Glomerular visceral epithelial cell (primary cell): Measurements from ENCODE around the gene FAM117B.

Experiments
- DNase-seq: peaks from one replicate; pipeline ENCODE4 v3.0.0-alpha.2; 2016; ENCODE audit errors: extremely low spot score

Gene FAM117B

DNA sequence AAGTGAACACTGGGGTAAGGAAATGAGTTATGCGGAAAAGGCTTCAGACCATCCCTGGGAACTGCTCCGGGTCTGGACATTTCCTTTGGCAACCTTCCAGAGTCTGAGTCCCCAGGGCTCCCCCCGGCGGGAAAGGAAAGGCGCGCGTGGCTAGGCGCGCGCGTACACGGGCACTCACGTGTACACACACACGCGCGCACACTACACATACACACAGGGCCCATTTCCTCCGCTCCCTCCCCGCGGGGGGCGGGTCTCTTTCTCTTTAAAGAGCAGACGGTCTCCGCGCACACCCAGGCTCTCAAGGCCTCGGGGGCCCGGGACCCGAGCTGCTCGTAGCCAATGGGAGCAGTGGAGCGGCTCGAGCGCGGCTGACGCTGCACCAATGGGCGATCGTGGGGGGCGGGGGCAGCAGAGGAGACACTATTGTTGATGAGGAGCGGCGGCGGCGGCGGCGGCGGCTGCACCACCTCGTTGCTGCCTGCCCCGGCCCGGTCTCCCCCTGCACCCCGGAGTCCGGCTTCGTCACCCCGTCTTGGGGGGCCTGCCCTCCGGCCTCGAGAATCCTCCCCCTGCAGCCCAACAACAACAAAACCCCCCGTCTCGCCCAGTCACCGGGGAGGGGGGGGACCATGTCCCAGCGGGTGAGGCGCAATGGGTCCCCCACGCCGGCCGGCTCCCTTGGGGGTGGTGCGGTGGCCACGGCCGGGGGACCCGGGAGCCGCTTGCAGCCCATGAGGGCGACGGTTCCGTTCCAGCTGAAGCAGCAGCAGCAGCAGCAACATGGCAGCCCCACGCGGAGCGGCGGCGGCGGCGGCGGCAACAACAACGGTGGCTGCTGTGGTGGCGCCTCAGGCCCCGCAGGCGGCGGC is at the start of gene FAM117B:
Gene FAM117B, plus strand, starts transcription at position 414 of the 872 bp plus-strand sequence. Its CDS starts 219 bp downstream, at position 633.
- DNase-seq, result peak; percentile 99

- DNase-seq, result peak; percentile 77
Measured at GRCh38 chr2:202588647-202589581, 45.9 kb upstream of the FAM117B start.

GRCh38 chr2:202589582-202589949 is 45.2 kb upstream of the FAM117B start:
- DNase-seq, result no peak

DNA sequence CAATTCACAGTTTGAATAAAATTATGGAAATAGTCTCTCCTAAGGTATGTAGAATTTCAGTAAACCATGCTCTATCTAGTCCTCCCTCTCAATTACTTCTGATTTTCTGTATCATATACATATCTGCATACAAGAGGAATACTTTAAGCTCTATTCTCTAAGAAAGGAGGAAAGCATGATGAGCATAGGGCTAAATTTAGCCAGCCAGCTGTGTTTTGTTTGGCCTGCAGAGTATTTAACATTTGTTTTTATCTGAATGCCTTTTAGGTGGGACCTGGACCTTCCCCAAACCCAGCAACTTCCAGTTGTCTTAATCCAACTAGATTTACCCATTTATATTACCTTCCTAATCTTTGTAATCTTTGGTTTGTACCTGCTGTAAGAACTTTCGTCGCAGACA is 42.2 kb upstream of the FAM117B start:
- DNase-seq, result no peak

DNA sequence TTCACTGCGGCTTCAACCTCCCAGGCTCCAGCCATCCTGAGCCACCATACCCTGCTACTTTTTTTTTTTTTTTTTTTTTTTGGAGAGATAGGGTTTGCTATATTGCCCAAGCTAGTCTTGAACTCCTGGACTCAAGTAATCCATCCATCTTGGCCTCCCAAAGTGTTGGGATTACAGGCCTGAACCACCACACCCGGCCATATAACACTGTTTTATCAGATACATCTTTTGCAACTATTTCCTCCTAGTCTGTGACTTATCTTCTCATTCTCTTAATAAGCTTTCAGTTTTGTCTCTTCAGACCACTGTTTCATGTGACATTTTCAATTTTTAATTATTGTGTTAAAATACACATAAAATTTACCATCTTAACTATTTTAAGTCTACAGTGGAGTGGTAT is 35.7 kb upstream of the FAM117B start:
- no peak for DNase-seq

- DNase-seq, result no peak
Measured at GRCh38 chr2:202599911-202600310, 34.9 kb upstream of the FAM117B start.

- no peak for DNase-seq
Measured at GRCh38 chr2:202604699-202605098, 30.1 kb upstream of the FAM117B start.

DNA sequence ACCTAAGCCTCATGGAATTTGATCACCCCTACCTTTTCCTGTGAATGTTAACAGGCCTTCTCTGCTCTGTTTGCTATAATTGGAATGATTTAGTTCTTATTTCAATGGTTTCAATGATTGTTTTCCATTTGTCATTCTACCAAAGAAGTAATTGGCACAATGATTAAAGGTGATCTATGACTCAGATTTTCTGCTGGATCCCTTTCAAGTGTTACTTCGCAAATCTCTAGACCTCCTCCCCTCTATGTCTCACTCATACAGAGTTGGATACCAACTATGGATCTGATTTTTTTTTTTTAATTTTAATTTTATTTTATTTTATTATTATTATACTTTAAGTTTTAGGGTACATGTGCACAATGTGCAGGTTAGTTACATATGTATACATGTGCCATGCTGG is 29.6 kb upstream of the FAM117B start:
- DNase-seq, result no peak

- DNase-seq, result no peak
Measured at GRCh38 chr2:202608142-202608852, 26.5 kb upstream of the FAM117B start.

GRCh38 chr2:202609381-202610145 is 25.2 kb upstream of the FAM117B start:
- DNase-seq, result no peak

- no peak for DNase-seq
Measured at GRCh38 chr2:202610380-202610779, 24.4 kb upstream of the FAM117B start.

GRCh38 chr2:202612145-202612544 is 22.6 kb upstream of the FAM117B start:
- no peak for DNase-seq

- no peak for DNase-seq
Measured at GRCh38 chr2:202613479-202613878, 21.3 kb upstream of the FAM117B start.

DNA sequence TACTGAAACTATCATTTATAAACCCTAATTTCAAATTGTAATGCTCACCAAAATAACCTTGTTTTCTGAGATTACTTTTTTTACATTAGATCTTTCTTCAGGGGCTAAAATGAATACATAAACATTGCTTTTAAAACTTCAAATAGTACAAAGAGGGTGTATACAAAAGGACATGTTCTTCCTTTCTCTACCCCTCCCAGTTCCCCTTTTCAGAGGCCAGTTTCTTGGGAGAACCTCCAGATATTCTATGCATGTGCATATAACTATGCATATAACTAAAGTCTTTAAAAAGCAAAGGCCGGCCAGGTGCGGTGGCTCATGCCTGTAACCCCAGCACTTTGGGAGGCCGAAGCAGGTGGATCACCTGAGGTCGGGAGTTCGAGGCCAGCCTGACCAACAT is 10.6 kb upstream of the FAM117B start:
- no peak for DNase-seq

GRCh38 chr2:202627042-202627441 is 7.7 kb upstream of the FAM117B start:
- no peak for DNase-seq

GRCh38 chr2:202628646-202629198 is 6.0 kb upstream of the FAM117B start:
- DNase-seq, result no peak

- DNase-seq, result no peak
Measured at GRCh38 chr2:202632682-202633290, 2.0 kb upstream of the FAM117B start.

DNA sequence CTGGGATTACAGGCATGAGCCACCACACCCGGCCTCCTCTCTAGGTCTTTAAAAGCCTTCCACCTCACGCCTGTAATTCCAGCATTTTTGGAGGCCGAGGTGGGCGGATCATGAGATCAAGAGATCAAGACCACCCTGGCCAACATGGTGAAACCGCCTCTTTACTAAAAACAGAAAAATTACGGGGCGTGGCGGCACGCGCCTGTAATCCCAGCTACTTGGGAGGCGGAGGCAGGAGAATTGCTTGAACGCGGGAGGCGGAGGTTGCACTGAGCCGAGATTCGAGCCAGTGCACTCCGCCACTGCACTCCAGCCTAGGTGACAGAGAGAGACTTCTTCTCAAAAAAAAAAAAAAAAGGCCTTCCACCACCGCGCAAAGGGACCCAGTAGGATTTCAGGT is 1.3 kb upstream of the FAM117B start:
- no peak for DNase-seq

DNA sequence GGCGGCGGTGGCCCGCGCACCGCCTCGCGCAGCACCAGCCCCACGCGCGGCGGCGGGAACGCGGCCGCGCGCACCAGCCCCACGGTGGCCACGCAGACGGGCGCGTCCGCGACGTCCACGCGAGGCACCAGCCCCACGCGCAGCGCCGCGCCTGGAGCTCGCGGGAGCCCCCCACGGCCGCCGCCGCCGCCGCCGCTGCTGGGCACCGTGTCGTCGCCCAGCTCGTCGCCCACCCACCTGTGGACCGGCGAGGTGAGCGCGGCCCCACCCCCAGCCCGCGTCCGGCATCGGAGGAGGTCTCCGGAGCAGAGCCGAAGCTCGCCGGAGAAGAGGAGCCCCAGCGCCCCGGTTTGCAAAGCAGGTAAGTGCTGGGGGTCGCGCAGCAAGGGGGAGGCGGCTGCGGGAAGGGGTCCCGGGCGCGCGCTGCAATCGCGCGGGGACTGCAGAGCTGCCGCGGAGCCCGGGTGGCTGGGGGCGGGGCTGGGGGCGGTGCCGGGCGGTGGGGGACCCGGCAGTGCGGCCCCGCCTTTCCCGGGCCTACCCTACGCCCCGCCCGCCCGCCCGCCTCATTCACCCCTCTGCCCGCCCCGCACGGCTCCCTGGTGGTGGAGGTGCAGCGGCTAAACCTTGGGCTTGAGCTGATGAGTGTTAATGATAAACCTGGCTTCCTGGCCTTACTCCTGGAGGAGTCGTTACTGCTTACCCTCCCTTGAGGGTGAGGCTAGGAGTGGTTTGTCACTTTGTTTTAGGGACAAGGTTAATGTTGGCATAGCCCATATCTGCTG is 851 bp downstream of the FAM117B start:
- DNase-seq, result peak; percentile 93

- DNase-seq, result no peak
Measured at GRCh38 chr2:202636213-202636513, 1.4 kb downstream of the FAM117B start.
